Gastroesophageal sphincter (tissue), 2 donors: ENCODE measurements around the gene EIPR1.

Experiments
- POLR2A ChIP-seq, 2 donors: fragments of 450-650 bp; IDR thresholded peaks; one replicate each; pipeline ENCODE4 v1.6.1; 2017; ENCODE audit warnings: antibody characterized with exemption in 2 of 2, mild to moderate bottlenecking in 2 of 2, moderate library complexity in 1 of 2
- POLR2AphosphoS5 ChIP-seq: sonication (generic); formaldehyde crosslinking; IDR thresholded peaks from one replicate; pipeline ENCODE4 v1.6.1; 2017; ENCODE audit warnings: antibody characterized with exemption

GRCh38 chr2:3236300-3237045 is 141.1 kb downstream of the EIPR1 start:
- TF ChIP-seq POLR2AphosphoS5 (no peak), POLR2A (IDR thresholded peaks at IDR 0.05) (no peak)
